ENCODE data around the gene IKBKG.
"Not testable (repeated sequence)": the region's sequence is repeated elsewhere in the genome, so short reads cannot be mapped to it uniquely, and the experiment has no call there.

Gene IKBKG

GRCh38 chrX:154542723-154543424, 4.5 kb upstream of the IKBKG start:
- peaks cover 23% of the 10 kb centered on the region for H3K36me3 ChIP-seq (ENCODE audit: insufficient read depth, low read length)
- H3K4me3 ChIP-seq (ENCODE audit: low read length), result no peak overlapping the region
- no peaks in the 10 kb centered on the region for H3K9me3 ChIP-seq (ENCODE audit: insufficient read depth, low read depth, low read length)
- WGBS, result 93% methylated on average over 19 of the region's 20 CpGs
- H3K9ac ChIP-seq (ENCODE audit: low read depth, low read length), result no peak overlapping the region
- H3K4me1 ChIP-seq (ENCODE audit: insufficient read depth, low read length), result no peaks in the 10 kb centered on the region
- H3K27ac ChIP-seq (ENCODE audit: low read depth, low read length), result no peak overlapping the region
- H3K27me3 ChIP-seq (ENCODE audit: insufficient read depth, low read length), result no peaks in the 10 kb centered on the region

DNA sequence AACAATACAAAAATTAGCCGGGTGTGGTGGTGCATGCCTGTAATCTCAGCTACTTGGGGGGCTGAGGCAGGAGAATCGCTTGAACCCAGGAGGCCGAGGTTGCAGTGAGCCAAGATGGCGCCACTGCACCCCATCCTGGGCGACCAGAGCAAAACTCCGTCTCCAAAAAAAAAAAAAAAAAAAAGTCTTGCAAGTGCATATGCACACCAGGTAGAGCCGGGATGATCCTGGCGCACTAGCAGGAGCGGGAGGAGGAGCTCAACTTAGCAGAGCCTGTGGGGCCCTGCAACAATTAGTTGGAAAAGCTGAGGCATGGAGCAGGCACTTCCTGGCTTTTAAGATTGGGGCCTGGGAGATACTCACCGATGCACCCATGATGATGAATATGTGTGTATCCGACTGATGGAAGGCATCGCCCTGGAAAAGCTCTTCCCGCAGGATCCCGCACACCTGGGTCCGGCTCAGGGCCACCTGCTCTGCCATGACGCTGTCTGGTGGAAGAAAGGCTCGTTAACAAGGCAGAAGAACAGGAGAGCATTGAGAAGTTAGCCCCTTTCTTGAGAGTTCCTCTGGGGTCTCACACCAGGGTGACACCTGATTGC, 1.6 kb upstream of the IKBKG start:
- Histone ChIP-seq H3K36me3 (ENCODE audit: insufficient read depth, low read length) (peaks cover 23% of the 10 kb centered on the region), H3K4me3 (ENCODE audit: low read length) (peak overlapping the region; percentile 90), H3K27ac (ENCODE audit: low read depth, low read length) (no peak overlapping the region), H3K9me3 (ENCODE audit: insufficient read depth, low read depth, low read length) (no peaks in the 10 kb centered on the region), H3K27me3 (ENCODE audit: insufficient read depth, low read length) (no peaks in the 10 kb centered on the region), H3K4me1 (ENCODE audit: insufficient read depth, low read length) (no peaks in the 10 kb centered on the region), H3K9ac (ENCODE audit: low read depth, low read length) (peak overlapping the region; percentile 89; the same call in 1 of the 2 replicates)
- WGBS, result 93% methylated on average over 17 of the region's 17 CpGs

GRCh38 chrX:154546354-154547244, 821 bp upstream of the IKBKG start, which contains the start of gene G6PD:
Gene G6PD, minus strand, starts transcription at chrX:154546846. Its CDS starts 691 bp downstream, at chrX:154546155.
- Histone ChIP-seq H3K4me1 (ENCODE audit: insufficient read depth, low read length) (no peaks in the 10 kb centered on the region), H3K36me3 (ENCODE audit: insufficient read depth, low read length) (peaks cover 19% of the 10 kb centered on the region), H3K9me3 (ENCODE audit: insufficient read depth, low read depth, low read length) (no peaks in the 10 kb centered on the region), H3K27ac (ENCODE audit: low read depth, low read length) (peak within 1 kb of the TSS; percentile 96), H3K9ac (ENCODE audit: low read depth, low read length) (peak within 1 kb of the TSS; percentile 89), H3K4me3 (ENCODE audit: low read length) (peak within 1 kb of the TSS; percentile 90), H3K27me3 (ENCODE audit: insufficient read depth, low read length) (no peaks in the 10 kb centered on the region)
- under 1% methylated on average over 88 of the region's 92 CpGs for WGBS

DNA sequence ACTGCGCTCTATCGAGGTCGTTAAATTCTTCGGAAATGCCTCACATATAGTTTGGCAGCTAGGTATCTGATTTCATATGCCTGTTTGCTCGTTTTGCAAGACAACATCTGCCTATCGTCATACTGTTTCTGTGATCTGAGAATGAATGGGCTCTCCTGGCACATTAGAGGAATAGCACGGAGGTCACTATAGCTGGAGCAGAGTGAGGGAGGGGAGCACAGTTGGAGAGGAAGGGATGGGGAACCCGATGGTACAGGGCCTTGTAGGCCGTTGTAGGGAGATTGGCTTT, 552 bp downstream of the IKBKG start:
- Histone ChIP-seq H3K27ac (ENCODE audit: low read depth, low read length) (peak overlapping the region; percentile 96; the same call in 1 of the 2 replicates), H3K27me3 (ENCODE audit: insufficient read depth, low read length) (no peaks in the 10 kb centered on the region), H3K4me1 (ENCODE audit: insufficient read depth, low read length) (no peaks in the 10 kb centered on the region), H3K4me3 (ENCODE audit: low read length) (peak overlapping the region; percentile 90), H3K9me3 (ENCODE audit: insufficient read depth, low read depth, low read length) (no peaks in the 10 kb centered on the region), H3K36me3 (ENCODE audit: insufficient read depth, low read length) (peaks cover 16% of the 10 kb centered on the region), H3K9ac (ENCODE audit: low read depth, low read length) (peak overlapping the region; percentile 81)
- WGBS, result under 1% methylated on average over 9 of the region's 9 CpGs

GRCh38 chrX:154549766-154550165, 2.3 kb downstream of the IKBKG start:
- H3K27ac ChIP-seq (ENCODE audit: low read depth, low read length), result no peak overlapping the region
- no peak overlapping the region for H3K4me3 ChIP-seq (ENCODE audit: low read length)
- no peaks in the 10 kb centered on the region for H3K27me3 ChIP-seq (ENCODE audit: insufficient read depth, low read length)
- no peak overlapping the region for H3K9ac ChIP-seq (ENCODE audit: low read depth, low read length)
- 100% methylated on average over 1 of the region's 1 CpG for WGBS
- no peaks in the 10 kb centered on the region for H3K4me1 ChIP-seq (ENCODE audit: insufficient read depth, low read length)
- no peaks in the 10 kb centered on the region for H3K9me3 ChIP-seq (ENCODE audit: insufficient read depth, low read depth, low read length)
- H3K36me3 ChIP-seq (ENCODE audit: insufficient read depth, low read length), result peaks cover 6% of the 10 kb centered on the region

- H3K4me3 ChIP-seq (ENCODE audit: low read length); H3K4me1 ChIP-seq (ENCODE audit: insufficient read depth, low read length); H3K36me3 ChIP-seq (ENCODE audit: insufficient read depth, low read length); H3K9ac ChIP-seq (ENCODE audit: low read depth, low read length); H3K9me3 ChIP-seq (ENCODE audit: insufficient read depth, low read depth, low read length); H3K27me3 ChIP-seq (ENCODE audit: insufficient read depth, low read length); H3K27ac ChIP-seq (ENCODE audit: low read depth, low read length): not testable (repeated sequence)
- WGBS, result 89% methylated on average over 8 of the region's 18 CpGs
These were observed 4.8 kb downstream of the IKBKG start for GRCh38 chrX:154552112-154552806.

DNA sequence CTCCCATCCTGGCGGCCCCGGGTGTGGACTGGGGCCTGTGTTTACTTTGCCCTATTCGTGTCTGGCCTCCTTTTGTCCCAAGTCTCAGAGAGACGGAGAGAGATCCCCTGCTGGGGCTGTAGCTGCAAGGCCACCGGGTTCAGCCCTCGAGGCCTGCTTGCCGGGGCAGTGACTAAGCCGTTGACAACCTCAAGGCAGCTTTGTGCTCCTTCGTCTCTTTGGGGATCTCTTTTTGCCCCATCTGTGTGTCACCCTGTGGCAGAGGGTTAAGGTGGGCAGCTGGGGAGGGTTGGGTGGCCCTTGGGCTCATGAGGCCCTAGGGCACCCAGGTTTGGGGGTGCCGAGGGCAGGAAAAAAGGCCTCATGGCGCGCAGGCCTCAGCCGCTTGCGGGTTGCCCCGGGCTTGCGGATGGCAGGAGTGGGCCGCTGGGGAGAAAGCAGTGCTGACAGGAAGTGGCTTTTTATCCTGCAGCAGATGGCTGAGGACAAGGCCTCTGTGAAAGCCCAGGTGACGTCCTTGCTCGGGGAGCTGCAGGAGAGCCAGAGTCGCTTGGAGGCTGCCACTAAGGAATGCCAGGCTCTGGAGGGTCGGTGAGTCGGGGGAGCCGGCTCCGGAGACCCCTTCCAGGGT, 10.8 kb downstream of the IKBKG start:
- not testable (repeated sequence) for H3K4me1 ChIP-seq (ENCODE audit: insufficient read depth, low read length); H3K36me3 ChIP-seq (ENCODE audit: insufficient read depth, low read length); H3K9ac ChIP-seq (ENCODE audit: low read depth, low read length); H3K4me3 ChIP-seq (ENCODE audit: low read length); H3K27ac ChIP-seq (ENCODE audit: low read depth, low read length); H3K27me3 ChIP-seq (ENCODE audit: insufficient read depth, low read length); H3K9me3 ChIP-seq (ENCODE audit: insufficient read depth, low read depth, low read length)
- whole genome bisulfite sequencing, result no CpG with 5 or more reads among the region's 24 CpGs

DNA sequence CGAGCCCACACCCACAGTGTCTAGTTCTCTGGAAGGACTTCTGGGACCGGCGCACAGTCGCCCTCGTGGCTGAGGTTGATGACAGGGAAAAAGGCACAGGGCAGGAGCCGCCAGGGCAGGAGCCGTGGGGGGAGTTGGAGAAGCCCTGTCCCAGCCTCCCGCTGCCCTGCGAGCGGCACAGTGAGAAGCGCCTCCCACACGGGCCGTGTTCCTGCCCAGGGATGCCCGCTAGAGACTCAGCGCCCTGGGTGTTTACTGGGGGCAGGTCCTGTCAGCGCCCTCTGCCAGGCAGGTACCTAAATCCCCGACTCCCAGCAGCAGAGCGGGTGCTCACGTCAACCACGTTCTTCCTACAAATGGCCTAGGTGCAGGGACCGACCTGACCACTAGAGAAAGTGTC, 11.5 kb downstream of the IKBKG start:
- not testable (repeated sequence) for H3K36me3 ChIP-seq (ENCODE audit: insufficient read depth, low read length); H3K4me1 ChIP-seq (ENCODE audit: insufficient read depth, low read length); H3K9me3 ChIP-seq (ENCODE audit: insufficient read depth, low read depth, low read length); H3K9ac ChIP-seq (ENCODE audit: low read depth, low read length); H3K27me3 ChIP-seq (ENCODE audit: insufficient read depth, low read length); H3K4me3 ChIP-seq (ENCODE audit: low read length); H3K27ac ChIP-seq (ENCODE audit: low read depth, low read length)
- 81% methylated on average over 6 of the region's 21 CpGs for WGBS

GRCh38 chrX:154560326-154560725, 12.9 kb downstream of the IKBKG start:
- not testable (repeated sequence) for H3K27me3 ChIP-seq (ENCODE audit: insufficient read depth, low read length); H3K4me3 ChIP-seq (ENCODE audit: low read length); H3K27ac ChIP-seq (ENCODE audit: low read depth, low read length); H3K9ac ChIP-seq (ENCODE audit: low read depth, low read length); H3K9me3 ChIP-seq (ENCODE audit: insufficient read depth, low read depth, low read length); H3K36me3 ChIP-seq (ENCODE audit: insufficient read depth, low read length); H3K4me1 ChIP-seq (ENCODE audit: insufficient read depth, low read length)
- 64% methylated on average over 6 of the region's 31 CpGs for WGBS

- H3K9ac ChIP-seq (ENCODE audit: low read depth, low read length); H3K4me1 ChIP-seq (ENCODE audit: insufficient read depth, low read length); H3K27me3 ChIP-seq (ENCODE audit: insufficient read depth, low read length); H3K4me3 ChIP-seq (ENCODE audit: low read length); H3K9me3 ChIP-seq (ENCODE audit: insufficient read depth, low read depth, low read length); H3K27ac ChIP-seq (ENCODE audit: low read depth, low read length); H3K36me3 ChIP-seq (ENCODE audit: insufficient read depth, low read length): not testable (repeated sequence)
- WGBS, result no CpG with 5 or more reads among the region's 10 CpGs
These were observed 14.9 kb downstream of the IKBKG start for GRCh38 chrX:154562295-154562694.

Data from HUES64 (cell line).